ENCODE results near the gene B4GALT1. TPM values are rescaled to one million over a fixed set of nuclear protein-coding genes. Genes with fewer than 3 reads are reported as not detected.

The B4GALT1 gene
- total RNA-seq, 2 donors from 2014 or later, result 57.6 to 76.1 TPM

DNA sequence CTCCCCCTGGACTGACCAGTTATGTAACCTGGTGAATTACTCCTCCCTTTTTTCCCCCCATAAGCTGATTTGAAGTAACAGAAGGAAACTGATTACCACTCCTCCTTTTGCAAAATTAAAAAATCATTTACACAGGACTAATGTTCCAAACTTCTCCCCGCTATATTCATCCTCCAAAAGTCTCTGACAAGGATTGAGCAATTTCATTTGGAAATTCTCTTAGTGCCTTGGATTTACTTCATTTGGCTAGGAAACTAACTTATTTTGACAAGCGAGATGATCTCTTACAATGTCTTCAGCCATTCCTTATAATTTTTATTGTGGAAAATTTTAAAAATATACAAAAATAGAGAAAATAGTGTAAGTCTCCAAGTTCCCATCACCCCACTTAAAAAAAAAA lies 15.4 kb upstream of the B4GALT1 start:
- no peak overlapping the region for H3K4me3 ChIP-seq
- no peak for DNase-seq (ENCODE audit: low spot score)
- no peaks in the 10 kb centered on the region for H3K9me3 ChIP-seq
- TF ChIP-seq, protein P1, sequence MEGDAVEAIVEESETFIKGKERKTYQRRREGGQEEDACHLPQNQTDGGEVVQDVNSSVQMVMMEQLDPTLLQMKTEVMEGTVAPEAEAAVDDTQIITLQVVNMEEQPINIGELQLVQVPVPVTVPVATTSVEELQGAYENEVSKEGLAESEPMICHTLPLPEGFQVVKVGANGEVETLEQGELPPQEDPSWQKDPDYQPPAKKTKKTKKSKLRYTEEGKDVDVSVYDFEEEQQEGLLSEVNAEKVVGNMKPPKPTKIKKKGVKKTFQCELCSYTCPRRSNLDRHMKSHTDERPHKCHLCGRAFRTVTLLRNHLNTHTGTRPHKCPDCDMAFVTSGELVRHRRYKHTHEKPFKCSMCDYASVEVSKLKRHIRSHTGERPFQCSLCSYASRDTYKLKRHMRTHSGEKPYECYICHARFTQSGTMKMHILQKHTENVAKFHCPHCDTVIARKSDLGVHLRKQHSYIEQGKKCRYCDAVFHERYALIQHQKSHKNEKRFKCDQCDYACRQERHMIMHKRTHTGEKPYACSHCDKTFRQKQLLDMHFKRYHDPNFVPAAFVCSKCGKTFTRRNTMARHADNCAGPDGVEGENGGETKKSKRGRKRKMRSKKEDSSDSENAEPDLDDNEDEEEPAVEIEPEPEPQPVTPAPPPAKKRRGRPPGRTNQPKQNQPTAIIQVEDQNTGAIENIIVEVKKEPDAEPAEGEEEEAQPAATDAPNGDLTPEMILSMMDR (IDR thresholded peaks at IDR 0.05), result no peak
- H3K27me3 ChIP-seq, result no peaks in the 10 kb centered on the region
- H3K36me3 ChIP-seq, result no peaks in the 10 kb centered on the region
- no peak overlapping the region for H3K27ac ChIP-seq
- H3K4me1 ChIP-seq, result peaks cover 0 to 33% of the 10 kb centered on the region in 2 donors

GRCh38 chr9:33180526-33181184 lies 13.5 kb upstream of the B4GALT1 start:
- H3K27ac ChIP-seq, result peak overlapping the region; percentile 53 to 83
- DNase-seq (ENCODE audit: low spot score), result no peak
- H3K4me1 ChIP-seq, result peaks cover 0 to 24% of the 10 kb centered on the region in 2 donors
- TF ChIP-seq, protein P1 (IDR thresholded peaks at IDR 0.05), result no peak
- H3K27me3 ChIP-seq, result no peaks in the 10 kb centered on the region
- H3K36me3 ChIP-seq, result no peaks in the 10 kb centered on the region
- H3K9me3 ChIP-seq, result no peaks in the 10 kb centered on the region
- no peak overlapping the region for H3K4me3 ChIP-seq

DNA sequence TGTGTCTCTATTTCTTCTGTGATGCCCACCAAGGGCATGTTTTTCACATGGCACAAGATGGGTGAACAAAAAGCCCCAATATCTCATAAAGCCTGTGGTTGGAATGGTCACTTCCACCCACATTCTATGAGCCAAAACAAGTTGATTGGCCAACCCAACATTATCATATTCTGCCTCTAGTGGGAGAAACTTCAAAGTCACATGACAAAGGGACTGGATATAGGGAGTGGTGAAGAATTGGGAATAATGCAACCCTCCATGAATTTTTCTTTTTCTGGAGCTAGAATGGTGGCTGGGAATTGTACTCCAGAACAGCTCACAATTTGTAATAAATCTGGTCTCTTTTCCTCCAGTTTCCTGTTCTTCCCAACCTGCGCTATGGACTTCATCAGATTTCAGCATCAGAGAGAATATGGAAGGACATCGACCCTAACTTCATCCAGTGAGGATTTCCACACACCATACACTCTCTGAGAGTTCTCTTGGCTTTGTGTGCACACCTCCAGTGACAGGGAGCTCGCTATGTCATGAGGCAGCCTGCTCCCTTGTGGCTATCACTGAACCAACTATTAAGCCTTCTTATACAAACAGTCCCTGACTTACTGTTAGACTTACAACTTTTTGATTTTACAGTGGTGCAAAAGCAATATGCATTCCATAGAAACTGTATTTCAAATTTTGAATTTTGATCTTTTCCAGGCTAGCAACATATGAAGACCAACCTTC lies 12.0 kb upstream of the B4GALT1 start:
- Histone ChIP-seq H3K27me3 (no peaks in the 10 kb centered on the region), H3K9me3 (no peaks in the 10 kb centered on the region), H3K27ac (no peak overlapping the region), H3K4me3 (no peak overlapping the region), H3K4me1 (peaks cover 0 to 21% of the 10 kb centered on the region in 2 donors), H3K36me3 (no peaks in the 10 kb centered on the region)
- DNase-seq (ENCODE audit: low spot score), result no peak
- TF ChIP-seq, protein P1 (IDR thresholded peaks at IDR 0.05), result peak in 1 of 2 donors; percentile 21

DNA sequence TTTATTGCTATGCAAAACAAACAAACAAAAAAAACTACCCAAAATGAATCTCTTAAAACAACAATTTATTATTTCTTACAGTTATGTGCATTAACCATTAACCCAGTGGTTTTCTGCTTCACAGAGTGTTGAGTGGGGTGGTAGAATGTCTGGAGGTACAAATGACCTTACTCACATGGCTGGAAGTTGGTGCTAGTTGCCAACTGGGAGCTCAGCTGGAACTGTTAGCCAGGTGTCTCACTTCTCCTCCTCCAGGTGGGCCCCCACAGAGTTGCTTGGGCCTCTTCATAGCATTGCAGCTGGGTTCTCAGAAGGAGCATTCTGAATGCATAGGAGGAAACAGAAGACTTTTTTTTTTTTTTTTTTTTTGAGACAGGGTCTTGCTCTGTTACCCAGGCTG lies 10.5 kb upstream of the B4GALT1 start:
- TF ChIP-seq, protein P1 (IDR thresholded peaks at IDR 0.05), result no peak

DNA sequence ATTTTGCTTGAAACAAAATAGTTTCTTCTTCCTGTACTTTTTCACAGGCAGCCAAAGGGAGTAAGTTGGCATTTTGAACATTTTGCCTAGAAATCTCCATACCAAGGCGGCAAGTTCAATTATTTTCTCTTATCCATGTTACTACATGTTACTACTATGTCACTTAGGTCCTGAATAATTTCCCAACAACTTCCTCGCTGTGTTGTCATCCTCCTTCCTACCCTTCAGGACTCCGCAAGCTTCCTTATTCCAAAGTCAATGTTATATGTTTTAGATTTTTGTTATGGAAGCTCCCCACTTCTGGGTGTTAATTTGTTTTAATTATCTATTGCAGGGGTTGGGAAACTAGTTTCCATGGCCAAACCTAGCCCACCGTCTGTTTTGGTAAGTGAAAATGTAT lies 9.9 kb upstream of the B4GALT1 start:
- Histone ChIP-seq H3K27ac (no peak overlapping the region), H3K36me3 (no peaks in the 10 kb centered on the region), H3K27me3 (no peaks in the 10 kb centered on the region), H3K9me3 (no peaks in the 10 kb centered on the region), H3K4me3 (no peak overlapping the region), H3K4me1 (peaks cover 0 to 32% of the 10 kb centered on the region in 2 donors)
- no peak for DNase-seq (ENCODE audit: low spot score)
- TF ChIP-seq, protein P1 (IDR thresholded peaks at IDR 0.05), result no peak

More for the DNA sequence above, 10.5 kb upstream of the B4GALT1 start:
- H3K27me3 ChIP-seq, result no peaks in the 10 kb centered on the region
- DNase-seq (ENCODE audit: low spot score), result peak; percentile 2
- H3K4me1 ChIP-seq, result peaks cover 0 to 26% of the 10 kb centered on the region in 2 donors
- no peak overlapping the region for H3K27ac ChIP-seq
- no peaks in the 10 kb centered on the region for H3K9me3 ChIP-seq
- H3K4me3 ChIP-seq, result no peak overlapping the region
- H3K36me3 ChIP-seq, result no peaks in the 10 kb centered on the region

All from right atrium auricular region (tissue), 2 donors.